ENCODE results near the gene TBC1D8. TPM values are rescaled to one million over a fixed set of nuclear protein-coding genes. Genes with fewer than 3 reads are reported as not detected.

TBC1D8 gene
- total and polyA plus RNA-seq, 2 of the 8 experiments (the other 6 are each of a cell fraction or from before 2014, with no cell fraction given): 20.8 to 21.8 TPM

GRCh38 chr2:100969998-100970397 lies 181.2 kb downstream of the TBC1D8 start:
- Histone ChIP-seq H4K8ac (ENCODE audit: extremely low read depth, insufficient read depth, low read length) (no peak overlapping the region), H3K27ac (ENCODE audit: low read depth, low read length) (no peak overlapping the region), H2BK20ac (ENCODE audit: low read length) (no peak overlapping the region), H3K9ac (replicated peaks in 1 of 4; ENCODE audit: extremely low read depth in 1 of 4, low read depth in 3 of 4, low read length in 3 of 4) (no peak overlapping the region), H4K20me1 (replicated peaks in 1 of 2; ENCODE audit: control insufficient read depth in 1 of 2, insufficient read depth in 2 of 2, low read length in 2 of 2) (no peaks in the 10 kb centered on the region), H2BK5ac (ENCODE audit: low read depth, low read length) (no peak overlapping the region), H3K4me1 (replicated peaks in 1 of 4; ENCODE audit: control insufficient read depth in 3 of 4, insufficient read depth in 4 of 4, low read length in 3 of 4) (no peaks in the 10 kb centered on the region), H3K9me3 (ENCODE audit: insufficient read depth in 2 of 2, low read depth in 1 of 2, low read length in 1 of 2) (no peaks in the 10 kb centered on the region), H3K14ac (ENCODE audit: insufficient read length) (no peak overlapping the region), H2BK12ac (ENCODE audit: low read depth, low read length) (no peak overlapping the region), H2BK15ac (ENCODE audit: low read length) (no peak overlapping the region), H3K4ac (replicated peaks; ENCODE audit: insufficient read length, low read depth, low read length) (no peak overlapping the region), H2BK120ac (replicated peaks; ENCODE audit: low read depth, low read length) (no peak overlapping the region), H3K36me3 (ENCODE audit: control insufficient read depth in 2 of 4, insufficient read depth in 4 of 4, low read length in 3 of 4) (no peaks in the 10 kb centered on the region), H3K4me3 (ENCODE audit: extremely low read depth in 1 of 4, insufficient read depth in 2 of 4, low read depth in 3 of 4, low read length in 4 of 4) (no peak overlapping the region), H3K23me2 (ENCODE audit: low read depth, low read length) (no peaks in the 10 kb centered on the region), H3K56ac (replicated peaks; ENCODE audit: insufficient read length, low read depth, low read length) (no peak overlapping the region), H2AK5ac (ENCODE audit: low read depth, low read length) (no peak overlapping the region), H3K23ac (ENCODE audit: insufficient read length) (no peak overlapping the region), H3K4me2 (ENCODE audit: insufficient read depth in 1 of 2, low read depth in 2 of 2, low read length in 2 of 2) (no peak overlapping the region), H3K79me2 (ENCODE audit: control insufficient read depth in 1 of 2, insufficient read depth in 2 of 2, low read length in 2 of 2) (no peaks in the 10 kb centered on the region), H2AFZ (ENCODE audit: low read length) (no peak overlapping the region), H3K18ac (ENCODE audit: extremely low read depth, low read length) (no peak overlapping the region), H3K79me1 (ENCODE audit: low read depth, low read length) (no peaks in the 10 kb centered on the region), H4K91ac (replicated peaks; ENCODE audit: insufficient read length, low read length) (no peak overlapping the region), H3K27me3 (replicated peaks in 1 of 4; ENCODE audit: control insufficient read depth in 3 of 4, extremely low read depth in 1 of 4, insufficient read depth in 3 of 4, low read length in 3 of 4) (no peaks in the 10 kb centered on the region), H4K5ac (ENCODE audit: insufficient read length, low read depth, low read length) (no peak overlapping the region)
- 84% methylated on average over 7 of the region's 7 CpGs; no CpG with 5 or more reads in 1 of the 2 experiments for WGBS, 2 experiments (ENCODE audit: extremely low coverage in 1 of 2, insufficient coverage in 1 of 2, insufficient read length in 1 of 2, insufficient replicate concordance in 2 of 2, low coverage in 1 of 2, low lambda C conversion rate in 2 of 2, missing lambda C conversion rate in 1 of 2)
- TF ChIP-seq E2F6 (IDR thresholded peaks at IDR 0.05) (no peak), GABPA (IDR thresholded peaks at IDR 0.05; ENCODE audit: borderline replicate concordance, insufficient read depth, low read length) (no peak), RAD21 (IDR thresholded peaks at IDR 0.05 in 1 of 2, conservative IDR thresholded peaks at IDR 0.05 in 1 of 2; ENCODE audit: low read depth in 2 of 2, low read length in 2 of 2) (no peak), NANOG (IDR thresholded peaks at IDR 0.05; ENCODE audit: insufficient read depth, low read depth, low read length, poor library complexity, severe bottlenecking) (no peak), EZH2 (IDR thresholded peaks at IDR 0.05; ENCODE audit: low read depth, low read length, severe bottlenecking) (no peak), JUND (IDR thresholded peaks at IDR 0.05; ENCODE audit: low read length) (no peak), CHD1 (IDR thresholded peaks at IDR 0.05; ENCODE audit: low read depth, low read length) (no peak), ASH2L (IDR thresholded peaks at IDR 0.05; ENCODE audit: low read length) (no peak), SP4 (IDR thresholded peaks at IDR 0.05; ENCODE audit: low read length) (no peak), CBX8 (IDR thresholded peaks at IDR 0.05; ENCODE audit: borderline replicate concordance, low read depth, low read length) (no peak), GTF2F1 (IDR thresholded peaks at IDR 0.05; ENCODE audit: borderline replicate concordance, low read depth, low read length) (no peak), JUN (IDR thresholded peaks at IDR 0.05; ENCODE audit: low read depth, low read length) (no peak)
- DNase-seq (ENCODE audit: low read depth in 1 of 2, low spot score in 2 of 2) (no peak), FAIRE-seq (no peak)
- ChIA-PET CTCF (ENCODE audit: partially characterized antibody) (interaction anchor here (1.2 kb wide), 1 partner anchor 248 kb away, joined by 3 read pairs; no protein-coding TSS in a partner anchor), POLR2A (ENCODE audit: partially characterized antibody) (no interaction called here)
